Thyroid gland (tissue), 4 donors: ENCODE data around the gene MAP3K10.

Experiments used
- POLR2A ChIP-seq, 2 donors: fragments of 450-650 bp; IDR thresholded peaks; one replicate each; pipeline ENCODE4 v1.6.1; 2017; ENCODE audit warnings: antibody characterized with exemption in 2 of 2, mild to moderate bottlenecking in 2 of 2, moderate library complexity in 1 of 2
- TF ChIP-seq, protein P1 (sequence below), 6 experiments: fragments of 200-600 bp in 3 of 6; fragments of 450-650 bp in 3 of 6; sonication (generic) in 3 of 6; IDR thresholded peaks; one replicate each; pipeline ENCODE4 v1.5.1; 2016 to 2019; ENCODE audit warnings: antibody characterized with exemption in 6 of 6, mild to moderate bottlenecking in 2 of 6, inconsistent platforms in 1 of 6, moderate library complexity in 1 of 6

DNA sequence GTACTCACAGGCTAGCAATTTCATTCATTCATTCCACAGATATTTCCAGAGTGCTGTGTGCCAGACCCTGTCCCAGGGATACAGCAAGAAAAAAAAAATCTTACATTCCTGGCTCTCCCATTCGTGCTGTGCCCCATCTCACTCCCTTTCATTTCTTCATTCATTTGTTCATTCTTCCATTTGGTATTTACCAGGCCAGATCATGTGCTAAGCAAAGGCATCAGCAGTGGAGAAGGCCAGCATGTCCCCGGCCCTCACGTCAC lies 2.3 kb downstream of the MAP3K10 start:
- TF ChIP-seq, protein P1, sequence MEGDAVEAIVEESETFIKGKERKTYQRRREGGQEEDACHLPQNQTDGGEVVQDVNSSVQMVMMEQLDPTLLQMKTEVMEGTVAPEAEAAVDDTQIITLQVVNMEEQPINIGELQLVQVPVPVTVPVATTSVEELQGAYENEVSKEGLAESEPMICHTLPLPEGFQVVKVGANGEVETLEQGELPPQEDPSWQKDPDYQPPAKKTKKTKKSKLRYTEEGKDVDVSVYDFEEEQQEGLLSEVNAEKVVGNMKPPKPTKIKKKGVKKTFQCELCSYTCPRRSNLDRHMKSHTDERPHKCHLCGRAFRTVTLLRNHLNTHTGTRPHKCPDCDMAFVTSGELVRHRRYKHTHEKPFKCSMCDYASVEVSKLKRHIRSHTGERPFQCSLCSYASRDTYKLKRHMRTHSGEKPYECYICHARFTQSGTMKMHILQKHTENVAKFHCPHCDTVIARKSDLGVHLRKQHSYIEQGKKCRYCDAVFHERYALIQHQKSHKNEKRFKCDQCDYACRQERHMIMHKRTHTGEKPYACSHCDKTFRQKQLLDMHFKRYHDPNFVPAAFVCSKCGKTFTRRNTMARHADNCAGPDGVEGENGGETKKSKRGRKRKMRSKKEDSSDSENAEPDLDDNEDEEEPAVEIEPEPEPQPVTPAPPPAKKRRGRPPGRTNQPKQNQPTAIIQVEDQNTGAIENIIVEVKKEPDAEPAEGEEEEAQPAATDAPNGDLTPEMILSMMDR (IDR thresholded peaks at IDR 0.05), result no peak
- TF ChIP-seq POLR2A (IDR thresholded peaks at IDR 0.05), result no peak
